Raji (cell line): ENCODE data around the gene CARD14.

Experiments used
- POLR2A ChIP-seq: IDR thresholded peaks from 2 replicates; pipeline ENCODE4 v1.6.1; 2011; ENCODE audit warnings: low read depth, low read length, control low read depth; ENCODE audit not compliant: insufficient read depth

Gene CARD14

GRCh38 chr17:80169784-80170500 is at the start of gene CARD14:
Gene CARD14, plus strand, starts transcription at chr17:80170030. Its CDS starts 11,409 bp downstream, at chr17:80181439.
- TF ChIP-seq POLR2A: no peak

GRCh38 chr17:80122026-80122575 is 47.7 kb upstream of the CARD14 start:
- TF ChIP-seq POLR2A: no peak

GRCh38 chr17:80122926-80123505 is 46.8 kb upstream of the CARD14 start:
- no peak for TF ChIP-seq POLR2A

- TF ChIP-seq POLR2A: no peak
Observed at GRCh38 chr17:80123791-80124190, 46.0 kb upstream of the CARD14 start.

- no peak for TF ChIP-seq POLR2A
Observed at GRCh38 chr17:80124351-80124981, 45.4 kb upstream of the CARD14 start.

GRCh38 chr17:80125656-80126448 is 44.0 kb upstream of the CARD14 start:
- TF ChIP-seq POLR2A: no peak

- TF ChIP-seq POLR2A: no peak
Observed at GRCh38 chr17:80126449-80126715, 43.4 kb upstream of the CARD14 start.

- no peak for TF ChIP-seq POLR2A
Observed at GRCh38 chr17:80129006-80129565, 40.7 kb upstream of the CARD14 start.

- no peak for TF ChIP-seq POLR2A
Observed at GRCh38 chr17:80130992-80131391, 38.8 kb upstream of the CARD14 start.

- no peak for TF ChIP-seq POLR2A
Observed at GRCh38 chr17:80132906-80133625, 36.8 kb upstream of the CARD14 start.

- TF ChIP-seq POLR2A: no peak
Observed at GRCh38 chr17:80133626-80133970, 36.2 kb upstream of the CARD14 start.

GRCh38 chr17:80137131-80137530 is 32.7 kb upstream of the CARD14 start:
- TF ChIP-seq POLR2A: no peak

GRCh38 chr17:80138856-80139426 is 30.9 kb upstream of the CARD14 start:
- no peak for TF ChIP-seq POLR2A

- TF ChIP-seq POLR2A: no peak
Observed at GRCh38 chr17:80141463-80142165, 28.2 kb upstream of the CARD14 start.

GRCh38 chr17:80142929-80143328 is 26.9 kb upstream of the CARD14 start:
- TF ChIP-seq POLR2A: no peak
